ENCODE measurements around the gene ENPP7.

ENPP7 gene

DNA sequence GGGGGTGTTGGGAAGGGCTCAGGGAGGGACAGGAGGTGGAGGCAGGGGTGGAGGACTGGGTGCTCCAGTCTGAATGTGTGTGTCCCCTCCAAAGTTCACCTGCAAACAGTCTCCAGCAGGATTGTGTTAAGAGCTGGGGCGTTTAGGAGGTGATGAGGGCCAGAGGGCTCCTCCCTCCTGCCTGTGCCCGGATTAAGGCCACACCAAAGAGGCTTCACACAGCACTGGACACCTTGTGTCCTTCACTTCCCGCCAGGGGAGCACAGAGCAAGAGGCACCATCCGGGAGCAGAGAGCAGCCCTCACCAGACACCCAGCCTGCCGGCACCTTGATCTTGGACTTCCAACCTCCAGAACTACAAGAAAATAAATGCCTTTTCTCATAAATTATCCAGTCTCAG is 30.2 kb upstream of the ENPP7 start:
- intact Hi-C loops (cut with DNase I), result no loop called here
- DNase-seq, result no peak

DNA sequence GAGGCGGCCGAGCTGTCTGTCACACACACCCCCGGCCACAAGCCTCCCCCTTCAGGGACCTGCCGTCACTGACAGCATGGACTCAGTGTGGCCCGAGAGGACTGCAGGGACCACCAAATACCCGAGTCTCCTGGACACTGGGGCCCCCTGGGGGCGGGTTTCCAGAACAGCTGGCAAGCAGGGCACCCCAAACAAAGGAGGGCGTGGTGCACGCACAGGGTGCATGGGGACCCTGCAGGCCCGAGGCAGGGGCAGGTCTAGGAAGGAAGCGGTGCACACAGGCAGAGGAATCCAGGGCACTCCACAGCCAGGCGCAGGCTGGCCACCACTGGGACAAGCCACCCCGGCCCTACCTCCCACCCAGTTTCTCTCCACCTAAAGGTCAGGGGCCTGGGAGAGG is 28.7 kb upstream of the ENPP7 start:
- no peak for DNase-seq
- intact Hi-C loops (cut with DNase I), result no loop called here

GRCh38 chr17:79702550-79703236 is 28.1 kb upstream of the ENPP7 start:
- DNase-seq, result no peak
- intact Hi-C loops (cut with DNase I), result no loop called here

- DNase-seq, result no peak
- intact Hi-C loops (cut with DNase I), result no loop called here
Measured at GRCh38 chr17:79704691-79705090, 26.1 kb upstream of the ENPP7 start.

GRCh38 chr17:79705674-79706073 is 25.1 kb upstream of the ENPP7 start:
- intact Hi-C loops (cut with DNase I), result no loop called here
- DNase-seq, result no peak

GRCh38 chr17:79706931-79707850 is 23.6 kb upstream of the ENPP7 start:
- intact Hi-C loops (cut with DNase I), result no loop called here
- DNase-seq, result peak in 2 of 42 donors; percentile 12 to 22

DNA sequence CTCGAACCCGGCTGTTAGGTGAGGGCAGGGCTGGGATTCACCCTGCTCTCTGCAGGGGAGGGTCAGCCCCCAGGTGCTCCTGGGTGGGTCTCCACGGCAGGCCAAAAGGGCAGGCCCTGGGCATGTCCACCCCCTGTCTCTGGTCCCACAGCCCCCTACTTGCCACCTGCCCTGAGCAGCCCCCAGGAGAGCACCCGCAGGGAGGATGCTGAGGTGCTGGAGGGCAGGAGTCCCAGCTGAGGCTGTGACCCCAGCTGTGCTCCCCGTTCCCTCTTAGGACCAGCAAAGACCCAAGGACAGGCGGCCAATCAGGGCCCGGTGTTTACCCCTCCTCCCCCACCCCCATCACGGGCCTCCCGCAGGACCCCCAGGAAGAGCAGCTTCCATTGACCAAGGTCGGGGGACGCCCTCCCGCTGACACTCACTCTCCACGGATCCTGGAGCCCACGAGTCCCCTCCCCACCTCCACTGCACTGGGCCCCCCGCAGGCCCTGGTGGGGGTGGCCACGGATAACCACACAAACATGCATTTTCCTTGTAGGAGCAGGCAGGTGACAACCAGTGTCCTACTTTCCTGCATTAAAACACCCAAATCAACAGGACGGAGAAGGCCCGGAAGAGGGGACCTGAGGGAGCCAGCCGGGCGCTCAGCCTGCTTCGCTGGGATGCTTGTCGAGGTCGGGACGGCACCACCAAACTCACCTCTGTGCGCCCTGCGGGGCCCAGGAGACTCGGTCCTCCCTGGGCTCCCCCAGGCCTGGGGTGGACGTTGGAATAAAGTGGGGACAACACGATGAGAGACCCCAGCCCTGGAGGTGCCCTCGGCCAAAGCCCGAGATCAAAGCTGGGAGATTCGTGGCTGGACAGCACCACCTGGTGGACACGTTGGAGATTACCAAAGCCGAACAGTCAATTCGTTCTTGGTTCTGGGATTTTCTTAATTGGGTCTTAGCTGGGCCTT is 22.5 kb upstream of the ENPP7 start:
- intact Hi-C loops (cut with DNase I), result no loop called here
- peak; percentile 49 to 89 (median 76) for DNase-seq

- intact Hi-C loops (cut with DNase I), result no loop called here
- no peak for DNase-seq
Measured at GRCh38 chr17:79711715-79712305, 18.9 kb upstream of the ENPP7 start.

DNA sequence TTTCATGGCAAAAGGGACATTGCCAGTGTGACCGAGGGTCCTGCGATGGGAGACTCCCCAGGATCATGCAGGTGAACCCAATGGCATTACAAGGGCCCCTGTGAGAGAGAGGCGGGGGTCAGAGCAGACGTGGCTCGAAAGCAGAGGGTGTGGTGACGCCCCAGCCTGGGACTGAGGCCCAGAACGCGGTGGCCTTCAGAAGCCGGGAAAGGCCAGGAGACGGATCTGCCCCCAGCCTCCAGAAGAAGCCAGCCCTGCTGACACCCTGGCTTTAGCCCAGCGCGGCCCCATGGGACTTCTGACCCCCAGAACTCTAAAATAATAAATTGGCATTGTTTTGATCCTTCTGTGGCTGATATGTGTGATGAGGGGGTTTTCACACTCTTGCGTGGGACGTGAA is 17.4 kb upstream of the ENPP7 start:
- DNase-seq, result no peak
- intact Hi-C loops (cut with DNase I), result no loop called here

GRCh38 chr17:79714176-79715097 is 16.3 kb upstream of the ENPP7 start:
- DNase-seq, result no peak
- intact Hi-C loops (cut with DNase I), result no loop called here

- intact Hi-C loops (cut with DNase I), result no loop called here
- no peak for DNase-seq
Measured at GRCh38 chr17:79715098-79715942, 15.4 kb upstream of the ENPP7 start.

DNA sequence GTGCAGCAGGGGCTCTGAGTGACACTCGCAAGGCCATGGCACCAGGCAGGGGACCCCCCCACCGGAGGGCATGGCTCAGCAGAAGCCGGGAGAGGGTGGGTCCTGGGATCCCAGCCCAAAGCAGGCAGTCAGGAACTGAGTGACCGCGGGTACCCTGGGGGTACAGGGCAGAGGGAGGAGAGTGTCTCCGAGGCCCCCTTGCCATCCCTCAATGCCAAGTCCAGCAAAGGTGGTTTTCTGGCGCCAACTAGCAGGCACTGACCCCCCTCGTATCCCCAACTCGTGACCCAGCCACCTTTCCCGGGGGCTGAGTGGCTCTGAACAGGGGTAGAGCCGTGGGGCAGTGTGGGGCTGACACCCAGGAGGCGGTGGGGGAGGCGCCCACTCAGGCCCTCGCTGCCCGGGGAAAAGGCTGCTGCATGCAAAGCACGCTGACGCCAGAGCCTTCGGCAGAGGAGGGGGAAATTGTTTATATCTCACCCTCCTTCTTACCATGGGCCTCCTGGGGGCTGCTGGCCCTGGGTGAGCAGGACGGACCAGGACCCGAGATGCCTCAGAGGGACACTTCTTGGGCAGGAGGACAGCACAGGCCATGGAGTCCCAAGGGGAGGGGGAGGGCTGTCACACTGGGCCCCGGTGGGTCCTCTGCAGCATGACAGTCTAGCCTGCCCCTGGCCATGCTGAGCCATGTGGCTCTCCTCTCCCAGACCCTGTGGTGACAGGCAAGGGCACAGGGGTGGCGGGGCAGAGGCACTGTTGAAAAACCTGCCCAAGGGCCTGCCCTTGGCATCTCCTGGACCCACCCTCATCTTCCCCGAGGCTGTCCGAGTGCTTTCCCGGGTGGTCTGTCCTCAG is 14.6 kb upstream of the ENPP7 start:
- intact Hi-C loops (cut with DNase I), result no loop called here

DNA sequence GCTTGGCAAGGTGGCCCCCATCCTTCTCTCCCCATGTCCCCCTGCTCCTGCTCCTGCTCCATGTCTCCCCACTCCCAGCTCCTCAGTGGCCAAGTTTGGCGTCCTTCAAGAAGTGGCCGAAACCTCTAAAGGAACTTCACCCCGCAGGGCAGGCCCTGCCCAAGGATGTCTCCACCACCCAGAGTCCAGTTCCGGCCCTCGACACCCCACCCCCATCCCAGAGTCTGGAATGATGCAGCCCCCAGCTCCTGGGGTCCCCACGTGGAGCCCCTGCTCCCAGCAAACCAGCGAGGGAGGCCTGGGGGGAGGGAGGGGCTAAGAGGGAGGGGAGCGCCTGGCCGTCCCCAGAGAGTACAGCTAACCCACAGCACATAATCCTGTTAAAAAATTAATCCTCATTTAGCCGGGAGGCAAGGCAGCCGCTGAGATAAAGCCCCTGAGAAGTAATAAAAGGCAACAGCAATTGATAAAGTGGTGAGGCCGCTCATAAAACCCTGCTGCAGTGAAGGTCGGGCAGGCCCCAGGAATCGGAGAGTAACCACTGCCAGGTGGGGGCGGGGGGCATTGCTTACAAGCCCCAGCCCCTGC is 9.9 kb upstream of the ENPP7 start:
- intact Hi-C loops (cut with DNase I), result no loop called here
- DNase-seq, result no peak

More for the DNA sequence above, 14.6 kb upstream of the ENPP7 start:
- DNase-seq, result no peak

DNA sequence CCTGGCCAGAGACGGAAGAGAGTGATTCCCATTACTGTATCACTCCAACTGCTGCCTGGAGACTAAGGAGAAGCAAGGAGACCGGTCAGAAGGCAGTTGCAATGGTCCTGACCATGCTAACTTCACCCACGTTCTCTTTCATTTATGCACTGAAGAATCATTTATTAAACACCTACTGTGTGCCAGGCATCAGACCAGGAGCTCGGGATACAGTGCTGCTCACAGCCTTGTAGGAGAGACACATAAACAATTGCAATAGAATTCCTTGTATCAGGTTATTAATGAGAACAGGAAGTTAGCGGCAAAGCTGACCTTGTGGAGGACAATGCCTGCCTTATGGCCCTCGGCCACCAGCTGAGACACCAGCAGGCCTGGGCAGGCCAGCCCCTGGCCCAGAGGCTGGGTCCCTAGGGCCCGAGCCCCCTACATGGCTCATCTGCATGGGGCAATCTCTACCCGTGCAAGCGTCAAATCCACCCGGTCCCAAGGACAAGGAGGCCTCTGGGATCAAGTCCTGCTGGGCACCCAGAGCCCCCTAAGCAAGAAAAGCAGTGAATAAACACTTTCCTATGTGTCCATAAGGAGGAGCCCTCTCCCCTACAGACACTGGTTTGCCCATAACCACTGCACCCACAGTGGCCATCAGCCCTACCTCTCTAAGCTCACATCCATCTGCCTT is 8.6 kb upstream of the ENPP7 start:
- DNase-seq, result no peak
- intact Hi-C loops (cut with DNase I), result no loop called here

- DNase-seq, result no peak
- intact Hi-C loops (cut with DNase I), result no loop called here
Measured at GRCh38 chr17:79722787-79723186, 8.0 kb upstream of the ENPP7 start.

Data from head of caudate nucleus (tissue), 42 donors.